ENCODE results near the gene EHBP1.

Gene EHBP1

DNA sequence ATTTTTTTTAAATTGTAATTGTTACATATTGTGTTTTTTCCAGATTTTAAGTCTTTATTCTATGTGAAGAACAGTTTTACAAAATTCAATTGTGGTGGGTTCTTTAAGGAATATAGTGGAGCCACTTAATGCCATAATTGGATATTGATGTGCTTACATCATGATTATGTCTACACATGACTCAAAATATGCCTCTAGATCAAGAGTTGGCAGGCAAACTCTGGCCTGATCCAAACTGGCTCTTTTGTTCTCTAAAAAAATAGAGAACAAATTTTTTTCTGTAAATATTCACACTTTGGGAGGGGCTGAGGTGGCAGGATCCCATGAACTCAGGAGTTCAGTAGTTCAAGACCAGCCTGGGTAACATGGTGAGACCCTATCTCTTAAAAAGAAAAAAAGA, 8.3 kb downstream of the EHBP1 start:
- DNase-seq (ENCODE audit: low read depth) = peak; percentile 13
- no peak overlapping the region for H3K4me3 ChIP-seq (ENCODE audit: low read length)
- TF ChIP-seq, protein P1, sequence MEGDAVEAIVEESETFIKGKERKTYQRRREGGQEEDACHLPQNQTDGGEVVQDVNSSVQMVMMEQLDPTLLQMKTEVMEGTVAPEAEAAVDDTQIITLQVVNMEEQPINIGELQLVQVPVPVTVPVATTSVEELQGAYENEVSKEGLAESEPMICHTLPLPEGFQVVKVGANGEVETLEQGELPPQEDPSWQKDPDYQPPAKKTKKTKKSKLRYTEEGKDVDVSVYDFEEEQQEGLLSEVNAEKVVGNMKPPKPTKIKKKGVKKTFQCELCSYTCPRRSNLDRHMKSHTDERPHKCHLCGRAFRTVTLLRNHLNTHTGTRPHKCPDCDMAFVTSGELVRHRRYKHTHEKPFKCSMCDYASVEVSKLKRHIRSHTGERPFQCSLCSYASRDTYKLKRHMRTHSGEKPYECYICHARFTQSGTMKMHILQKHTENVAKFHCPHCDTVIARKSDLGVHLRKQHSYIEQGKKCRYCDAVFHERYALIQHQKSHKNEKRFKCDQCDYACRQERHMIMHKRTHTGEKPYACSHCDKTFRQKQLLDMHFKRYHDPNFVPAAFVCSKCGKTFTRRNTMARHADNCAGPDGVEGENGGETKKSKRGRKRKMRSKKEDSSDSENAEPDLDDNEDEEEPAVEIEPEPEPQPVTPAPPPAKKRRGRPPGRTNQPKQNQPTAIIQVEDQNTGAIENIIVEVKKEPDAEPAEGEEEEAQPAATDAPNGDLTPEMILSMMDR (IDR thresholded peaks at IDR 0.05; ENCODE audit: insufficient read depth, low read depth, low read length, missing control alignments) = no peak

DNA sequence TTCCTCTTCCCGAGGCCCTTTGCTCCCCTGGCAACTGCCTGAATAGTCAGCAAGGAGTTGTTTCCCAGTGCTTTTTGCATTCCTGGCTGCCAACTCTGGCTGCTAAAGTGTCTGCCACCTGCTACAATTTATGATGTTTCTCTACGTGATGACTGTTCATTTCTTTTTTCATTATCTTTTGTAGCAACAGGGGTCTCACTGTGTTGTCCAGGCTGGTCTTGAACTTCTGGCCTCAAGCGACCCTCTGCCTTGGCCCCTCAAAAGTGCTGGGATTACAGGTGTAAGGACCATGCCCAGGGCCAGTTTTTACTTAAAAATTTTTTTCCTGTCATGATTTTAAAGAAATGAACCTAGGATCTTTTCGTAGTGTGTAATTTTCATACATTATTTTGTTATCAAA, 11.3 kb downstream of the EHBP1 start:
- H3K4me3 ChIP-seq (ENCODE audit: low read length) = no peak overlapping the region
- TF ChIP-seq, protein P1 (IDR thresholded peaks at IDR 0.05; ENCODE audit: insufficient read depth, low read depth, low read length, missing control alignments) = no peak
- DNase-seq (ENCODE audit: low read depth) = no peak

DNA sequence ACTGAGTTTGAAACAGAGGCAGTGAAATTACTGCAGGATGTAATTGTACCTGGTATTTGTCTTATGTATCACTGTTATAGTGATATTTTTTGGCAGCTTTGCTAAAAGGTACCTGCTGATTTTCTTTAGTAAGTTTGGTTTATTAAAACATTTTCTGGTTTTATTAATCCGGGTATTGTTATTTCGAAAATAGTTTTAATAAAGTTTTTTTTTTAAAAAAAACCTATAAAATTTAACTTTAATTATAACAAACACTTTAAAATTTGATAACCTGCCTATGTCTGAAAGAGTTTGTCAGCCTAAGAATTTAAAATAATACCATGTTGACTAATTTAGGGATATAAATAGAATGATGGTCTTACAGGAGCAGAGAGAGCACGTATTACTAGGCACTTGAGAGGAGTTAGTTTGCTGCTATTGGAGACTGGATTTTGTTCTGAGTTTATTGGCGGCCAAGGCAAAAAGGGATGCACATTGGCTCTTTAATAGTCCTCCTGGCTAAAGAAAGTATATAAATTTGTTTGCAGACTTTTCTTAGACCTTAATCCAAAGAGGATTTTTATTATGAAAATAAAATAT, 12.1 kb downstream of the EHBP1 start:
- TF ChIP-seq, protein P1 (IDR thresholded peaks at IDR 0.05; ENCODE audit: insufficient read depth, low read depth, low read length, missing control alignments) = no peak
- H3K4me3 ChIP-seq (ENCODE audit: low read length) = no peak overlapping the region

DNA sequence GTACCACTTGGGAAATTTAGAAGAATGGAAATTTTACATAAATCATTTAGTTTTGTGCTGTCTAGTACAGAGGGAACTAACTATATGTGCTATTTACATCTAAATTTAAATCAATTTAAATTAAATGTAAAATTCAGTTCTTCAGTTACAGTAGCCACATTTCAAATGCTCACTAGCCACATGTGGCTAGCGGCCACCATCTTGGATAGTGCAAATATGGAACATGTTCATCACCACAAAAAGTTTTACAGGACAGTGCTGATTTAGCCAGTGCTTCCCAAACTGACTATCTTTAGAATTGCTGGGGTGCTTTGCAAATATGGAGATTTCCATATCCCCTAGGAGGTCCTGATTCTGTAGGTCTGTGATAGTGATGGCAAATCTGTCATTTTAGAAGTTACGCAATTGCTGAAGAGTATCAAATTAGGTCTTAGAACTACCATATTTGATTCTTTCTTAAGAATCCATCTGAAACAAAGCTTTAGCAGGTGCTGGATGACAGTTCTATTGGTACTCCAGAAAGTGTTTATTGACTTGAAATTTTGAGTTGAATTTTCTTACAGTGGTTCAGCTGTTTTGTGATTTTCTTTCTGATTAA, 12.8 kb downstream of the EHBP1 start:
- H3K4me3 ChIP-seq (ENCODE audit: low read length) = no peak overlapping the region
- no peak for DNase-seq (ENCODE audit: low read depth)
- TF ChIP-seq, protein P1 (IDR thresholded peaks at IDR 0.05; ENCODE audit: insufficient read depth, low read depth, low read length, missing control alignments) = no peak

More for the DNA sequence above, 12.1 kb downstream of the EHBP1 start:
- DNase-seq (ENCODE audit: low read depth) = no peak

DNA sequence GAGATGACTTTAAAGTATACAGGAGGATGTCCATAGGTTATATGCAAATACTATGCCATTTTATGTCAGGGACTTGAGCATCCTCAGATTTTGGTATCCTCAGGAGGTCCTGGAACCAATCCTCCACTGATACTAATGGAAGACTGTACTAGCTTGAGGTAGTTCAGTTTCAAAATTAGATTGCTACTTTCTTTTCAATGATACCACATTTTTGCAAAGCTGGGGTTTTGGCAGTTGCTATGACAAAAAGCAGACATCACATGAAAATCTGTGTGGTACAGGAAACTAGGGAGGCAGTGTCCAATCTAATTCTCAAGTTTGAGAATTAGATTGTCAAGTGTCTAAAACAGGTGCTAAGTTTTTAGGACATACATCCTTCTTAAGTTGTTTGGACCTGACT, 14.2 kb downstream of the EHBP1 start:
- TF ChIP-seq, protein P1 (IDR thresholded peaks at IDR 0.05; ENCODE audit: insufficient read depth, low read depth, low read length, missing control alignments) = no peak
- DNase-seq (ENCODE audit: low read depth) = no peak

DNA sequence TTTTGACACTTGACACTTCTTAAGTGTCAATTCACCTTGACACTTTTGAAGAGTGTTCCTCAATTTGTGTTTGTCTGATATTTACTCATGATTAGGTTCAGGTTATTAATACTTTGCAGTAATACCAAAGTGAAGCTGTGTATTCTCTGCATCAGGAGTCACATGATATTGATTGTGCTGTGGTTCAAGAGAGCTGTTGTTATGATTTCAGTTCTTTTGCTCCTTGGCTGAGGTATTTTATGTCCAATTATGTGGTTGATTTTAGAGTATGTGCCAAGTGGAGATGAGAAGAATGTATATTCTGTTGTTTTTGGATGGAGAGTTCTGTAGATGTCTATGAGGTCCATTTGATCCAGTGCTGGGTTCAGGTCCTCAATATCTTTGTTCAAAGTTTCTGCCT, 17.2 kb downstream of the EHBP1 start:
- TF ChIP-seq, protein P1 (IDR thresholded peaks at IDR 0.05; ENCODE audit: insufficient read depth, low read depth, low read length, missing control alignments) = no peak
- H3K4me3 ChIP-seq (ENCODE audit: low read length) = no peak overlapping the region
- DNase-seq (ENCODE audit: low read depth) = no peak

More for the DNA sequence above, 14.2 kb downstream of the EHBP1 start:
- H3K4me3 ChIP-seq (ENCODE audit: low read length) = no peak overlapping the region

DNA sequence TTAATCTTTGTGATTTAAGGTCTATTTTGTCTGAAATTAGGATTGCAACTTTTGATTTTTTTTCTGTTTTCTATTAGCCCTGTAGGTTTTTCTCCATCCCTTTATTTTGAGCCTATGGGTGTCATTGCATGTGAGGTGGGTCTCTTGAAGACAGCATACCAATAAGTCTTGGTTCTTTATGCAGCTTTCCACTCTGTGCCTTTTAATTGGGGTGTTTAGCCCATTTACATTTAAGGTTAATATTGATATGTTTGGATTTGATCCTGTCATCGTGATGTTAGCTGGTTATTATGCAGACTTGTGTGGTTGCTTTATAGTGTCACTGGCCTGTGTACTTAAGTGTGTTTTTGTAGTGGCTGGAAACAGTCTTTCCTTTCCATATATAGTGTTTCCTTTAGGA, 17.7 kb downstream of the EHBP1 start:
- H3K4me3 ChIP-seq (ENCODE audit: low read length) = no peak overlapping the region
- TF ChIP-seq, protein P1 (IDR thresholded peaks at IDR 0.05; ENCODE audit: insufficient read depth, low read depth, low read length, missing control alignments) = no peak
- no peak for DNase-seq (ENCODE audit: low read depth)
